GM18505 (cell line): Measurements from ENCODE around the gene DTNBP1.

Source experiments
- ATAC-seq: cut with Tn5 transposase; IDR thresholded peaks from one replicate; pipeline ENCODE4 v1.9.1; 2021; ENCODE audit not compliant: unreplicated experiment
- POLR2A ChIP-seq: IDR thresholded peaks from 4 replicates; pipeline ENCODE4 v1.6.1; 2011; ENCODE audit warnings: borderline replicate concordance; ENCODE audit not compliant: insufficient read depth, insufficient read length; ENCODE audit errors: extremely low read depth

DTNBP1 gene

GRCh38 chr6:15485936-15486335 lies 176.9 kb downstream of the DTNBP1 start:
- no peak for ATAC-seq
- TF ChIP-seq POLR2A: no peak

GRCh38 chr6:15484821-15485220 lies 178.0 kb downstream of the DTNBP1 start:
- no peak for ATAC-seq

GRCh38 chr6:15484140-15484539 lies 178.7 kb downstream of the DTNBP1 start:
- TF ChIP-seq POLR2A: no peak
- ATAC-seq: no peak

More at GRCh38 chr6:15484821-15485220, 178.0 kb downstream of the DTNBP1 start:
- TF ChIP-seq POLR2A: no peak

- ATAC-seq: no peak
- TF ChIP-seq POLR2A: no peak
Measured at GRCh38 chr6:15483060-15483459, 179.8 kb downstream of the DTNBP1 start.

GRCh38 chr6:15481390-15482291 lies 181.2 kb downstream of the DTNBP1 start:
- no peak for TF ChIP-seq POLR2A
- ATAC-seq: no peak

- no peak for TF ChIP-seq POLR2A
- no peak for ATAC-seq
Measured at GRCh38 chr6:15480525-15480924, 182.3 kb downstream of the DTNBP1 start.

GRCh38 chr6:15479761-15480160 lies 183.1 kb downstream of the DTNBP1 start:
- ATAC-seq: no peak

GRCh38 chr6:15477746-15478145 lies 185.1 kb downstream of the DTNBP1 start:
- no peak for TF ChIP-seq POLR2A
- ATAC-seq: no peak

More at GRCh38 chr6:15479761-15480160, 183.1 kb downstream of the DTNBP1 start:
- TF ChIP-seq POLR2A: no peak

GRCh38 chr6:15476631-15477380 lies 186.0 kb downstream of the DTNBP1 start:
- no peak for TF ChIP-seq POLR2A
- ATAC-seq: no peak

GRCh38 chr6:15475872-15476271 lies 187.0 kb downstream of the DTNBP1 start:
- ATAC-seq: no peak
- TF ChIP-seq POLR2A: no peak

GRCh38 chr6:15475261-15475660 lies 187.6 kb downstream of the DTNBP1 start:
- no peak for ATAC-seq
- no peak for TF ChIP-seq POLR2A

- ATAC-seq: no peak
- TF ChIP-seq POLR2A: no peak
Measured at GRCh38 chr6:15474196-15474595, 188.6 kb downstream of the DTNBP1 start.

GRCh38 chr6:15473741-15474161 lies 189.1 kb downstream of the DTNBP1 start:
- no peak for ATAC-seq
- TF ChIP-seq POLR2A: no peak

GRCh38 chr6:15473174-15473573 lies 189.7 kb downstream of the DTNBP1 start:
- no peak for TF ChIP-seq POLR2A
- no peak for ATAC-seq
